Hematopoietic multipotent progenitor cell treated with erythropoietin and hydrocortisone succinate and interleukin-3 and kit ligand, for 17 days (in vitro differentiated cells): Measurements from ENCODE around the gene ORM1.
"Not testable (repeated sequence)": the region's sequence is repeated elsewhere in the genome, so short reads cannot be mapped to it uniquely, and the experiment has no call there.

ENCODE experiments used
- DNase-seq: peaks from one replicate; pipeline ENCODE4 v3.0.0-alpha.2; 2015; ENCODE audit warnings: low spot score

ORM1 gene

GRCh38 chr9:114322831-114323531 lies at the start of gene ORM1:
Gene ORM1 (plus strand): TSS chr9:114323098. CDS start chr9:114323134, 36 bp downstream.
- DNase-seq, result not testable (repeated sequence)

GRCh38 chr9:114273461-114273881 lies 49.4 kb upstream of the ORM1 start:
- no peak for DNase-seq

DNA sequence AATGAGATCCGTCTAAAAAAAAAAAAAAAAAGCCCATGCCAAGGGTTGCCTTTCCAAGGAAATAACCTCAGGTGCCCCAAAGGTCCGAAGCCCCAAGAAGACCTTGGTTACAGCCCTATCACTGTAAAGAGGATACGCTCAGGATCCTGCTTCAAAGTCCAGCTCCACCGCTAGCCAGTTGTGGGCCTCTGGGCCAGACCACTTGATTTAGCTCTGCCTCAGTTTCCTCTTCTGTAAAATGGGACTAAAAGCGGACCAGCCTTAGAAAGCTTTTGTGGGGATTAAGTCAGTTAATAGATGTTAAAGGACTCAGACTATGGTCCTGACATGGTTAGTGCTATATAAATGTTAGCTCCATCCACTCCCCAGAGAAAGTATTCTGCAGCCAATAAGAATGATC lies 48.7 kb upstream of the ORM1 start:
- no peak for DNase-seq

DNA sequence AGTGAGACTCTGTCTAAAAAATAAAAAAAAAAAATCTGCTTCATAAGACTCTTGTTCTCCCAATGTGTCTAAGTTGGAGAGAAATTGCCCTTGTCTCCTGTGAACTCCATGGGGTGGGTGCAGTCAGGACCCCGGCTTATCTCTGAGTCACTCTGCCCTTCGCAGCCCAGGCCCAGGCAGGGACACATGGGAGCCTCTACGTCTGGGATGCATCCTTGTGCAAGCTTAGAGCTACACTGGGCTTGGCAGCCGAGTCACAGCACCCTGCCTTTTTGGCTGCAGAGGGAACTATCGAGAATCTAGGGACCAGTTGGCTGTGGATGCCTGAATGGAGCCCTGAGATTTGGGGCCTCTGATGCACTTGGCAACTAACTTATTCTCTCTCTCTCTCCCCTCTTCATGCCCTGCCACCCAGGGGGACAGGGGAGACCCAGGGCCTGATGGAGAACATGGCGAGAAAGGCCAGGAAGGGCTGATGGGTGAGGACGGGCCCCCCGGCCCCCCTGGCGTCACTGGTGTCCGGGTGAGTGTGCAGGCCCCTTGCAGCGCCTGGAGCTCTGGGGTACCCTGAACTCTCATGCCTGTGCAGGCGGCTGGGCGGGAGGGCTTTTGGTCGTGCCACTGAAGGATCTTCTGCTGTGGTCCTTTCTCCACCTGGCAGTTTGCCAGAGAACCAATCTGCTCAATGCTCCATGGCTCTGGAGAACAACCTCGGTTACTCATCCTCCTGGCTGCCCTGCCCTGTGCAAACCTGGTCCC lies 47.5 kb upstream of the ORM1 start:
- DNase-seq, result no peak

DNA sequence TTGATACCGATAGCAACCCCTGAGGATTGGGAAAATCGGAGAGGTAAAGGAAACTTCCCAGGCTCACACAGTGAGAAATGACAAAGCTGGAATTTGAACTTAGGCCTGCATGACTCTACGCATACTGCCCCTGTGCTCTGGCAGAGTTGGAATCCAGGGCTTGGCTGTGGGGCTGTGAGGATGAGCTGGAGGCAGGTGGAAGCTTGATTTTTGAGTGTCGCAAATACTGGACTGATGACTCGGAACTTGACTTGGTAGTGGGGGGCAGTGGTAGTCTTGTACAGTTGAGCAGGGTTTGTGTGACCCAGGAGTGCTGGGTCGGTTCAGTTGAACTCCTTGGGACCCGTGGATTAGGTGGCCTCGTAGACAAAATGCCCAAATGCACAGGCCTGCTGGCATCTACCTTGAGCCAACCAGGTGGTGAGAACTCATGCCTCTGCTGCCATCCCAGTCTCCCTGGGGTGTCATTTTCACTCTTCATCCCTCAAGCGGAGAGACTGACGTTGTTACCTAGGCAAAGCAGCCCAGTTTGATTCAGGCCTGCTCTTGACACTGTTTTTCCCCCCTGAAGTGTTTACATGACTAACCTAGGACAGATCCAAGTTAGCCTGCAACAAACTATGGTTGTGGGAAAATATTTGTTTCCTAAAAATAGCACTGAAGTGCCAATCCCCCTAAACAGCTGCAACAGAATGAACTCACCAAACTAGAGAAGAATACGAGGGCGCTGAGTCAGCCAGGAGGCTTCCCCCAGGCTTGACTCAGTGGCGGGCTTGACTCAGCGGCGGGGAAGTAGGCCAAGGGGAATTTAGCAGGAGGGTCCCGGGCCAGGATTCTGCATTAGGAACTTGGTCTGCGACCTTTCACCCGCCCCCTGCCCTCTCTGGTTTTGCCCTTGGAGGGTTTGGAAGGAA lies 45.7 kb upstream of the ORM1 start:
- DNase-seq, result no peak

DNA sequence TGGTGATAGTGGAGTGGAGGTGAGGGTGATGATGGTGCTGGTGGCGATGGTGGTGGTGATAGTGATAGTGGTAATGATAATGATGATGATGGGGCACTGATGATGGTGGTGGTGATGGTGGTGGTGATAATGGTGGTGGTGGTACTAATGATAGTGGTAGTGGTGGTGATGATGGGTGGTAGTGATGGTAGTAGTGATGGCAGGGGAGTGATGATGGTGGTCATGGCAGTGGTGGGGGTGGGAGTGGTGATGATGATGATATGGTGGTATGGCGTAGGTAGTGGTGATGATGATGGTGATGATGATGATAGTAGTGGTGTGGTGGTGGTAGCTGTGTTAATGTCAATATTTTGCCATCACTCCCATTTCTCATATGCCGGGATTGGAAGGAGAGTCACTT lies 44.5 kb upstream of the ORM1 start:
- no peak for DNase-seq

- no peak for DNase-seq
Measured at GRCh38 chr9:114278881-114279570, 43.9 kb upstream of the ORM1 start.

GRCh38 chr9:114279693-114280092 lies 43.2 kb upstream of the ORM1 start:
- no peak for DNase-seq

GRCh38 chr9:114280636-114281472 lies 42.0 kb upstream of the ORM1 start:
- no peak for DNase-seq

GRCh38 chr9:114281473-114282103 lies 41.3 kb upstream of the ORM1 start:
- no peak for DNase-seq

GRCh38 chr9:114282104-114282485 lies 40.8 kb upstream of the ORM1 start:
- DNase-seq, result no peak

DNA sequence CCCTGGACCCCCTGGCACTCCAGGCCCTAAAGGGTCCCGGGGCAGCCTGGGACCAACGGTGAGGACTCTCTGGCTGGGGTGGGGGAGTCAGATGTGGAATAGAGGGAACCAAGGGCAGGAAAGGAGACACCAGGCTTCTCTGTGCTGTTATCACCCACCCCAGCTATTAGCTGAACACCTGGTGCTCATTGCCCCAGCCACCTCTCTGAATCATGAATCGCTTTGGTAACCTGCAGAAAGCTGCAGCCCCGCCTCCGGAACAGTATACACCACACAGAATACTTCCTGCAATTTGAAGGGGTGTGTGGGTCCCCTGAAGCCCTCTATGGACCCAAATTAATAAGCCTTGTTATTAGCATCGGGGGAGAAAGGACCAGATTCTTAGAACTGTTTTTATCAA lies 40.4 kb upstream of the ORM1 start:
- no peak for DNase-seq

GRCh38 chr9:114282926-114283325 lies 40.0 kb upstream of the ORM1 start:
- DNase-seq, result no peak

DNA sequence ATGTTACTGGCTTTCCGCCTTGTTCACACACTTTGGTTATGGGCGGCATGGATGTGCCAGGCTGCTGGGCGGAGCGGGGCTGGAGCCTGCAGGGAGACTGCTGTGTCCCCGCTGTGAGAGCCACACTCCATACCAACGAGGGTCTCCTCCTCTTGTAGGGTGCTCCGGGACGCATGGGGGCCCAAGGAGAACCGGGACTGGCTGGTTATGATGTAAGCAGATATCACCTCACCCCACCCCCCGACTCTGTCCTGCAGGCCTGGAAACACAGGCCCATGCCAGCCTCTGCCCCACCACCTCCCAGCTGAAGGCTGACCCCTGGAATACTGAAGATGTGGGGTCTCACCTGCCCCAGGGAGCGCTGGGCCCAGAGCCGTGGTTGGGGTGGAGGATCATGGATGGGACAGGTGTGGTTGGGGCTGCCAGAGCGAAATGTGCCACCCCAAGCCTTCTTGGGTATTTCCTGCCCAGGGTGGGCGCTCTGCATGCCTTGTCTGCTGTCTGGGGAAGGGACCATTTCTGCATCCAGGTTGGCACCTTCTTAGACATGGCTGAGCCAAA lies 39.3 kb upstream of the ORM1 start:
- DNase-seq, result no peak

DNA sequence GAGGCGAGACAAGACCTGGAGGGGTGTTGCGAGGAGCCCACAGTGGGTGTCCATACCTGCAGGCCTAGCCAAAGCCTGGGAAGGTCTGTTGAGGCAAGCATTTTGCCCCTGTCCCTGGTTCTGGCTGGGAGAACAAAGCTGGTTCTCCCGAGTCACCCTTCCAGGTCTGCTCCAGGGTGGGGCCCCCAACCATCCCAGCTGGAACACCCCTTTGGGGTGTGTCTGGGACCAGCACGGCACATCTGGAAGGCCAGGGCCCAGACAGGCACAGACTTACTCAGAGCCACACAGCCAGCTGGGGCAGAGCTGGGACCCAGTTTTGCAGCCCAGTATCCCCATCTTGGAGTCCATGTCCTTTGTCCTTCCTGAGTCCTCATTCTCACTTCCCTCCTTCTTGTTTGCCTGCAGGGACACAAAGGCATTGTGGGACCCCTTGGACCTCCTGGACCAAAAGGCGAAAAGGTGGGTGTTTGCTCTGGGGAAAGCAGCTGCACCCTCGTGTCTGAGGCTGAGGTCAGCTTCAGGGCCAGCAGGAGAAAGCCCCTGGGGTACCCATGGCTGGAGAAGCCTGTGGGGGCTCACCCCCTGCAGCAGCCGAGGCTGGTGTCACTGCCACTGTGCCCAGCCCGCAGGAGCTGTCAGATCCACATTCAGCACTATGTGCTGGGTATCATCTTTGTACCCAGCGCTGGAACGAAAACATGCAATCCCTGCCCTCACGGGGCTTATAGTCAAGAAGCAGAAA lies 38.4 kb upstream of the ORM1 start:
- DNase-seq, result no peak

DNA sequence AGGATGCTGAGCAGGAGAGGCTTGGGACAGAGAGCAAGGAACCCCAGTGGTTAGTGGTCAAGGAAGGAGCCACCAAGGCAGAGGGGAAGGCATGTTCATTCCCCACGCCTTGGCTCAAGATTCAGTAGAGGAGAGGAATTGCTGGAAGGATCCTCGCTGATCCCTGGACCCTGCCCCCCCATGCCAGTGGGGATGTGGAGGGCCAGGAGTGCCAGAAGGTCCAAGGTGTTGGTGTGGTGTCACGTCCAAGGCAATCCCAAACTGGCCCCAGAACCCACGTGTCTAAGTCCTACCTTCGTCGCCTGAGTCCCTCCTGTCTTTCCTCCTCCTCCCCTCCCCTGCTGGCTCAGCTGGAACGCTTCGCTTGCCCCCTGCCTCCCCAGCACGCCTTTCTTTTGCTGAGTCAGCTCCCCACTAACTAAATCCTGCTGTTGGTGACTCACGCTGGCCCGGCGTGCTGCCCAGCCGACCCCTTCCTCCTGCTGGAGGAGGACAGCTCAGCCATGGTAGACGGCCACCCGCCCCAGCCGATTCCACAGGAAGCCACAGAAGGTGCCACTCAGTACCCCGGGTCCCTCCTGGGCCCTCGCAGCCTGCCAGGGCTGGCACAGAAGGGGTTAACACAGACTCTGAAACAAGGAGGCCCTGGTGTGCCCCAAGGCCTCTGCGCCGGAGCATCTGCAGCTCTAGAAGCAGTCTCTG lies 37.6 kb upstream of the ORM1 start:
- no peak for DNase-seq

DNA sequence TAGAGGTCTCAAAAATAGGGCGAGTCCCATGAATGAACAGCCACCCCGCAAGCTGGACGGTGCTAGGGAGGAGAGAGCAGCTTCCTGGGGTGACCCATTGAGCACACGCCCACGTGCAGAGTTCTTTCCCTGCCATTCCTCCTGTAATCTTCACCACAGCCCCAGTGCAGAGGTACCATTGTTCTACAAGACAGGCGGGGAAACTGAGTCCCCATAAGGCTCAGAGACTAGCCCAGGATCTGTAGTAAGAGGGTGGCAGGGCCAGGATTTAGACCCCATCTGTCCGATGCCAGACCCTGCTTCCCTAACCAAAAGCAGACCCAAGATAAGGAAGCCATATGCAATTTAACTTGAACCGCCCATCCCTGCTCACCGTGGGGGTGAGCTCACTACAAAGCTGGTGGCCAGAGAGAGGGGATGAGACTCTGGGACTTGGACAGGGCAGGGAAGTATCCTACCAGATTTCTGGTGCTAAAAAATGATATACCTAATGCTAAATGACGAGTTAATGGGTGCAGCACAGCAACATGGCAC lies 36.7 kb upstream of the ORM1 start:
- no peak for DNase-seq

- no peak for DNase-seq
Measured at GRCh38 chr9:114287001-114287762, 35.7 kb upstream of the ORM1 start.
